HCT116 (cell line): ENCODE measurements around the gene TTLL11. TPM values are rescaled to one million over a fixed set of nuclear protein-coding genes. Genes with fewer than 3 reads are reported as not detected.
"Not testable (repeated sequence)": the region's sequence is repeated elsewhere in the genome, so short reads cannot be mapped to it uniquely, and the experiment has no call there.

Source experiments
- ATAC-seq: fragments of 200-7000 bp; cut with Tn5 transposase; 2 replicates; pipeline ENCODE4 v1.9.1; 2020; ENCODE audit warnings: mild to moderate bottlenecking, moderate library complexity
- BruUV-seq: library from RNA; stranded (reverse); fragments of 400-500 nt; replicated peaks from 2 replicates; lab custom pipeline; 2021; lab: Mats Ljungman, UMichigan
- CTCF ChIA-PET: fragments of 300-600 bp; sonication (Branson Sonifier 250); formaldehyde crosslinking; loops from one replicate; lab custom pipeline; 2021; ENCODE audit warnings: antibody characterized with exemption; lab: Charles Lee
- POLR2A ChIA-PET: fragments of 300-600, 350-600 bp; sonication (Branson Sonifier 250); formaldehyde crosslinking; loops from one replicate; lab custom pipeline; 2021; ENCODE audit warnings: antibody characterized with exemption; lab: Charles Lee
- RAD21 ChIA-PET, 2 experiments: fragments of 300-600 bp; sonication (Branson Sonifier 250); formaldehyde crosslinking; loops; one replicate each; lab custom pipeline; 2023; ENCODE audit warnings: low total read pairs in 2 of 2; ENCODE audit not compliant: uncharacterized antibody in 2 of 2, unreplicated experiment in 2 of 2, low non-redundant PET in 1 of 2; lab: Charles Lee
- DNase-seq: peaks from one replicate; pipeline ENCODE4 v3.0.0-alpha.2; 2010; ENCODE audit warnings: low read depth, low spot score
- H2AFZ ChIP-seq: fragments of 200-600 bp; shearing (Covaris generic), sonication (generic); 2 replicates; pipeline ENCODE4 v1.6.1; 2017; ENCODE audit warnings: low read depth, mixed run types, mixed read lengths, antibody characterized with exemption, low read length; ENCODE audit not compliant: poor library complexity, severe bottlenecking
- H3K27ac ChIP-seq: 2 replicates; pipeline ENCODE4 v1.5.1; 2012; ENCODE audit warnings: low read depth, low read length
- H3K27me3 ChIP-seq: fragments of 200-600 bp; sonication (generic); 2 replicates; pipeline ENCODE4 v1.6.1; 2016; ENCODE audit warnings: mixed run types, low read length, mixed read lengths; ENCODE audit not compliant: insufficient read depth
- H3K36me3 ChIP-seq, 2 experiments: fragments of 200-500 bp in 1 of 2; fragments of 200-600 bp in 1 of 2; sonication (Bioruptor generic) in 1 of 2; sonication (generic) in 1 of 2; 2 replicates each; pipeline versions ENCODE4 v1.5.1 to v1.6.1; 2014 to 2016; ENCODE audit warnings: low read length in 2 of 2, inconsistent platforms in 1 of 2, mixed read lengths in 1 of 2, mixed run types in 1 of 2; ENCODE audit not compliant: insufficient read depth in 2 of 2, control insufficient read depth in 1 of 2
- H3K4me1 ChIP-seq, 2 experiments: fragments of 200-600 bp in 1 of 2; sonication (generic) in 1 of 2; 2 replicates each; pipeline versions ENCODE4 v1.5.1 to v1.6.1; 2012 to 2017; ENCODE audit warnings: low read length in 2 of 2, inconsistent platforms in 1 of 2, mild to moderate bottlenecking in 1 of 2, mixed read lengths in 1 of 2, mixed run types in 1 of 2, moderate library complexity in 1 of 2; ENCODE audit not compliant: insufficient read depth in 2 of 2, control insufficient read depth in 1 of 2
- H3K4me2 ChIP-seq: fragments of 200-600 bp; sonication (generic); 2 replicates; pipeline ENCODE4 v1.6.1; 2017; ENCODE audit warnings: mixed run types, low read length, mixed read lengths
- H3K4me3 ChIP-seq, 2 experiments: fragments of 200-600 bp in 1 of 2; sonication (generic) in 1 of 2; replicated peaks in 1 of 2; 2 replicates each; pipeline ENCODE4 v1.5.1; 2011 to 2016; ENCODE audit warnings: low read length in 2 of 2, control low read depth in 1 of 2, low read depth in 1 of 2, mild to moderate bottlenecking in 1 of 2, mixed read lengths in 1 of 2, mixed run types in 1 of 2
- H3K79me2 ChIP-seq: fragments of 200-600 bp; sonication (generic); 2 replicates; pipeline ENCODE4 v1.6.1; 2017; ENCODE audit warnings: mild to moderate bottlenecking, mixed run types, low read length, moderate library complexity, mixed read lengths; ENCODE audit not compliant: insufficient read depth
- H3K9ac ChIP-seq: fragments of 200-600 bp; sonication (generic); 2 replicates; pipeline ENCODE4 v1.6.1; 2016; ENCODE audit warnings: low read length, mixed read lengths
- H3K9me2 ChIP-seq: fragments of 200-600 bp; sonication (generic), shearing (Covaris generic); 2 replicates; pipeline ENCODE4 v1.6.1; 2017; ENCODE audit warnings: mixed run types, mild to moderate bottlenecking, moderate library complexity; ENCODE audit not compliant: insufficient read depth
- H3K9me3 ChIP-seq, 2 experiments: fragments of 200-500 bp in 1 of 2; fragments of 200-600 bp in 1 of 2; sonication (Bioruptor generic) in 1 of 2; sonication (generic) in 1 of 2; 2 replicates each; pipeline ENCODE4 v1.6.1; 2014 to 2017; ENCODE audit warnings: low read length in 2 of 2, mixed read lengths in 2 of 2, inconsistent platforms in 1 of 2, low read depth in 1 of 2, mild to moderate bottlenecking in 1 of 2, mixed run types in 1 of 2, moderate library complexity in 1 of 2; ENCODE audit not compliant: control insufficient read depth in 1 of 2, insufficient read depth in 1 of 2
- H4K20me1 ChIP-seq: fragments of 200-600 bp; sonication (generic), shearing (Covaris generic); 2 replicates; pipeline ENCODE4 v1.6.1; 2017; ENCODE audit warnings: mixed run types, mild to moderate bottlenecking, moderate library complexity; ENCODE audit not compliant: insufficient read depth
- CBX3 ChIP-seq: IDR thresholded peaks from 2 replicates; pipeline ENCODE4 v1.6.1; 2012; ENCODE audit warnings: low read depth
- TCF7L2 ChIP-seq: IDR thresholded peaks from 2 replicates; pipeline ENCODE4 v1.7.0; 2011; ENCODE audit warnings: borderline replicate concordance, inconsistent platforms; ENCODE audit not compliant: insufficient read depth, insufficient read length; ENCODE audit errors: extremely low read depth
- intact Hi-C: fragments of 100-400 bp; cut with micrococcal nuclease; formaldehyde crosslinking; loops from 2 replicates; pipeline ENCODE4 v1.10.0; 2022
- total RNA-seq: library from RNA; stranded (reverse); gene quantifications from one replicate; pipeline ENCODE4 v1.2.1, GENCODE V29; 2021; ENCODE audit not compliant: unreplicated experiment
- TF ChIP-seq, protein P1 (sequence below): IDR thresholded peaks from 2 replicates; pipeline ENCODE4 v1.6.1; 2012

The TTLL11 gene
- total RNA-seq, 1 experiment from 2014 or later: 2.2 TPM

DNA sequence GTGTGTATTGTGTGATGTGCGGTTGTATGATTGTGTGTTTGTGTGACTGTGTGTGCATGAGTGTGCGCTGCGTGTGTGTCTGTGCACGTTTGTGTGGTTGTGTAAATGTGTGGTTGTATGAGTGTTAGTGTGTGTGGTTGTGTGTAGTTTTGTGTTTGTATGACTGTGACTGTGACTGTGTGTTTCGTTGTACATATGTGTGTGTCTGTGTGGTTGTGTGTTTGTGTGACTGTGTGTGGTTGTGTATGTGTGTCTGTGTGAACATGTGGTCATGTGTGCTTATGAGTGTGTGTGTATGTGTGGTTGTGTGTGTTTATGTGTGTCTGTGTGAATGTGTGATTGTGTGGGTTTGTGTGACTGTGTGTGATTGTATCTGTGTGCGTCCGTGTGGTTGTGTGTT is 197.8 kb downstream of the TTLL11 start:
- no peaks in the 10 kb centered on the region for H4K20me1 ChIP-seq
- no peaks in the 10 kb centered on the region for H3K27me3 ChIP-seq
- H2AFZ ChIP-seq: no peak overlapping the region
- TF ChIP-seq, protein P1, sequence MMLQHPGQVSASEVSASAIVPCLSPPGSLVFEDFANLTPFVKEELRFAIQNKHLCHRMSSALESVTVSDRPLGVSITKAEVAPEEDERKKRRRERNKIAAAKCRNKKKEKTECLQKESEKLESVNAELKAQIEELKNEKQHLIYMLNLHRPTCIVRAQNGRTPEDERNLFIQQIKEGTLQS: no peak
- TF ChIP-seq TCF7L2 (no peak), CBX3 (no peak)
- POLR2A ChIA-PET: no interaction called here
- CTCF ChIA-PET: no interaction called here
- no peak overlapping the region for H3K9ac ChIP-seq
- H3K9me3 ChIP-seq: peaks cover 5 to 12% of the 10 kb centered on the region in 2 experiments; a peak in 2 of 4 replicates
- H3K9me2 ChIP-seq: no peaks in the 10 kb centered on the region
- no peaks in the 10 kb centered on the region for H3K79me2 ChIP-seq
- no peak overlapping the region for H3K4me3 ChIP-seq
- H3K36me3 ChIP-seq: no peaks in the 10 kb centered on the region
- ATAC-seq (no peak), DNase-seq (no peak)
- H3K4me2 ChIP-seq: no peak overlapping the region
- RAD21 ChIA-PET: no interaction called here
- H3K27ac ChIP-seq: no peak overlapping the region
- no peaks in the 10 kb centered on the region for H3K4me1 ChIP-seq
- intact Hi-C loops: no loop called here
- BruUV-seq: no TSS peak

DNA sequence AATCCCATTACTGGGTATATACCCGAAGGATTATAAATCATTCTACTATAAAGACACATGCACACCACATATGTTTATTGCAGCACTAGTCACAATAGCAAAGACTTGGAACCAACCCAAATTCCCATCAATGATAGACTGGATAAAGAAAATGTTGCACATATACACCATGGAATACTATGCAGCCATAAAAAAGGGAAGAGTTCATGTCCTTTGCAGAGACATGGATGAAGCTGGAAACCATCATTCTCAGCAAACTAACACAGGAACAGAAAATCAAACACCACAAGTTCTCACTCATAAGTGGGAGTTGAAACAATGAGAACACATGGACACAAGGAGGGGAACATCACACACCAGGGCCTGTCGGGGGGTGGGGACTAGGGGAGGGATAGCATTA is 198.7 kb downstream of the TTLL11 start:
- intact Hi-C loops, H3K9me2 ChIP-seq, RAD21 ChIA-PET, BruUV-seq, H3K36me3 ChIP-seq, H4K20me1 ChIP-seq, H3K9me3 ChIP-seq, H3K27ac ChIP-seq, H3K9ac ChIP-seq, CTCF ChIA-PET, POLR2A ChIA-PET, H2AFZ ChIP-seq, H3K4me3 ChIP-seq, H3K27me3 ChIP-seq, DNase-seq, H3K4me1 ChIP-seq, H3K4me2 ChIP-seq, ATAC-seq, H3K79me2 ChIP-seq: not testable (repeated sequence)
